H9 (cell line): ENCODE data around the gene GM2A. TPM values are rescaled to one million over a fixed set of nuclear protein-coding genes. Genes with fewer than 3 reads are reported as not detected.

Experiments used
- DNase-seq: peaks from one replicate; pipeline ENCODE4 v3.0.0-alpha.2; 2017
- H2AFZ ChIP-seq: one replicate; pipeline ENCODE4 v1.6.1; 2013; ENCODE audit warnings: mild to moderate bottlenecking, low read length, control low read depth, moderate library complexity
- H2AK5ac ChIP-seq: 2 replicates; pipeline ENCODE4 v1.6.1; 2013; ENCODE audit warnings: low read length, control low read depth, mixed read lengths; ENCODE audit not compliant: insufficient read length
- H2BK120ac ChIP-seq: one replicate; pipeline ENCODE4 v1.6.1; 2013; ENCODE audit warnings: low read depth, mild to moderate bottlenecking, low read length, control low read depth, inconsistent platforms; ENCODE audit not compliant: poor library complexity, severe bottlenecking
- H2BK12ac ChIP-seq: 2 replicates; pipeline ENCODE4 v1.6.1; 2013; ENCODE audit warnings: low read length, control low read depth, mixed read lengths, low read depth; ENCODE audit not compliant: insufficient read length
- H2BK15ac ChIP-seq: 2 replicates; pipeline ENCODE4 v1.6.1; 2013; ENCODE audit warnings: low read depth, low read length, control low read depth
- H2BK20ac ChIP-seq: one replicate; pipeline ENCODE4 v1.6.1; 2013; ENCODE audit warnings: low read depth, mild to moderate bottlenecking, low read length, control low read depth, inconsistent platforms; ENCODE audit not compliant: poor library complexity, severe bottlenecking
- H2BK5ac ChIP-seq: 2 replicates; pipeline ENCODE4 v1.6.1; 2013; ENCODE audit warnings: low read length, control low read depth, mixed read lengths; ENCODE audit not compliant: insufficient read length
- H3K14ac ChIP-seq: 2 replicates; pipeline ENCODE4 v1.6.1; 2013; ENCODE audit warnings: low read length, control low read depth; ENCODE audit not compliant: insufficient read depth
- H3K18ac ChIP-seq: 2 replicates; pipeline ENCODE4 v1.6.1; 2013; ENCODE audit warnings: low read depth, mild to moderate bottlenecking, mixed read lengths, low read length, control low read depth; ENCODE audit not compliant: insufficient read length
- H3K23ac ChIP-seq: 2 replicates; pipeline ENCODE4 v1.6.1; 2013; ENCODE audit warnings: low read length, control low read depth, mixed read lengths, low read depth; ENCODE audit not compliant: insufficient read length
- H3K23me2 ChIP-seq: 2 replicates; pipeline ENCODE4 v1.6.1; 2013; ENCODE audit warnings: low read depth, mild to moderate bottlenecking, mixed read lengths, low read length, control low read depth; ENCODE audit not compliant: insufficient read length, poor library complexity, severe bottlenecking
- H3K27ac ChIP-seq: 2 replicates; pipeline ENCODE4 v1.5.1; 2013; ENCODE audit warnings: low read length, control low read depth, mixed read lengths, low read depth; ENCODE audit not compliant: insufficient read length
- H3K27me3 ChIP-seq: 2 replicates; pipeline ENCODE4 v1.6.1; 2013; ENCODE audit warnings: low read length, control low read depth, inconsistent platforms; ENCODE audit not compliant: insufficient read depth
- H3K4ac ChIP-seq: 2 replicates; pipeline ENCODE4 v1.6.1; 2013; ENCODE audit warnings: low read depth, mild to moderate bottlenecking, control low read depth, inconsistent platforms, low read length, moderate library complexity
- H3K4me1 ChIP-seq: 2 replicates; pipeline ENCODE4 v1.6.1; 2013; ENCODE audit warnings: low read length, control low read depth, inconsistent platforms; ENCODE audit not compliant: insufficient read depth
- H3K4me2 ChIP-seq: 2 replicates; pipeline ENCODE4 v1.6.1; 2013; ENCODE audit warnings: low read length, control low read depth, mixed read lengths; ENCODE audit not compliant: insufficient read length, insufficient read depth
- H3K56ac ChIP-seq: 2 replicates; pipeline ENCODE4 v1.6.1; 2013; ENCODE audit warnings: low read depth, mild to moderate bottlenecking, mixed read lengths, low read length, control low read depth; ENCODE audit not compliant: insufficient read length
- H3K79me1 ChIP-seq: 2 replicates; pipeline ENCODE4 v1.6.1; 2013; ENCODE audit warnings: low read depth, mild to moderate bottlenecking, moderate library complexity, low read length, control low read depth, inconsistent platforms; ENCODE audit not compliant: insufficient read depth, poor library complexity, severe bottlenecking
- H3K79me2 ChIP-seq: 2 replicates; pipeline ENCODE4 v1.6.1; 2013; ENCODE audit warnings: low read length, control low read depth, inconsistent platforms; ENCODE audit not compliant: insufficient read depth
- H3K9ac ChIP-seq: 2 replicates; pipeline ENCODE4 v1.6.1; 2013; ENCODE audit warnings: low read length, control low read depth, mixed read lengths; ENCODE audit not compliant: insufficient read length; ENCODE audit errors: extremely low read depth
- H3K9me3 ChIP-seq: one replicate; pipeline ENCODE4 v1.6.1; 2013; ENCODE audit warnings: low read depth, low read length, inconsistent platforms; ENCODE audit not compliant: control insufficient read depth
- H3T11ph ChIP-seq: one replicate; pipeline ENCODE4 v1.6.1; 2013; ENCODE audit warnings: mild to moderate bottlenecking, low read length, control low read depth, inconsistent platforms
- H4K20me1 ChIP-seq: one replicate; pipeline ENCODE4 v1.6.1; 2013; ENCODE audit not compliant: control insufficient read depth, insufficient read length, insufficient read depth
- H4K5ac ChIP-seq: 2 replicates; pipeline ENCODE4 v1.6.1; 2013; ENCODE audit warnings: low read depth, mild to moderate bottlenecking, mixed read lengths, low read length, control low read depth; ENCODE audit not compliant: insufficient read length
- H4K8ac ChIP-seq: replicated peaks from 2 replicates; pipeline ENCODE4 v1.6.1; 2013; ENCODE audit warnings: low read length, control low read depth, mixed read lengths, low read depth; ENCODE audit not compliant: insufficient read length
- H4K91ac ChIP-seq: 2 replicates; pipeline ENCODE4 v1.6.1; 2013; ENCODE audit warnings: low read depth, mild to moderate bottlenecking, moderate library complexity, mixed read lengths, low read length, control low read depth; ENCODE audit not compliant: insufficient read length
- H3K27ac Mint-ChIP-seq, 3 experiments: 2 replicates in 2 of 3; 3 replicates in 1 of 3; pipeline ENCODE4 v1.8.0; 2020 to 2021; ENCODE audit warnings: mixed read lengths in 3 of 3, mild to moderate bottlenecking in 1 of 3, moderate library complexity in 1 of 3
- H3K27me3 Mint-ChIP-seq: 2 replicates; pipeline ENCODE4 v1.8.0; 2021; ENCODE audit warnings: low read depth, mild to moderate bottlenecking, moderate library complexity, mixed read lengths
- H3K36me3 Mint-ChIP-seq, 3 experiments: 2 replicates in 2 of 3; 3 replicates in 1 of 3; pipeline ENCODE4 v1.8.0; 2020 to 2021; ENCODE audit warnings: low read depth in 3 of 3, mixed read lengths in 3 of 3; ENCODE audit not compliant: insufficient read depth in 1 of 3
- H3K4me1 Mint-ChIP-seq, 2 experiments: 2 replicates each; pipeline ENCODE4 v1.8.0; 2020; ENCODE audit warnings: mixed read lengths in 2 of 2
- H3K4me3 Mint-ChIP-seq, 2 experiments: 2 replicates in 1 of 2; 3 replicates in 1 of 2; pipeline ENCODE4 v1.8.0; 2020 to 2021; ENCODE audit warnings: mild to moderate bottlenecking in 2 of 2, mixed read lengths in 2 of 2, moderate library complexity in 1 of 2
- H3K9me3 Mint-ChIP-seq, 2 experiments: 2 replicates in 1 of 2; 3 replicates in 1 of 2; pipeline ENCODE4 v1.8.0; 2020; ENCODE audit warnings: mild to moderate bottlenecking in 2 of 2, mixed read lengths in 2 of 2, moderate library complexity in 1 of 2
- WGBS: extraction: QIAGEN DNeasy Blood & Tissue Kit; methylation state at CpG from one replicate; pipeline ENCODE4 v1.1.7; 2013; ENCODE audit warnings: missing lambda C conversion rate, low lambda C conversion rate, mixed read lengths; ENCODE audit not compliant: insufficient read length; ENCODE audit errors: extremely low coverage; 5-methylcytosine and 5-hydroxymethylcytosine counted together
- total RNA-seq: library from RNA; stranded (reverse); gene quantifications from 2 replicates; pipeline ENCODE4 v1.2.1, GENCODE V29; 2021
- TF ChIP-seq, protein P1 (sequence below): fragments of 200-600 bp; sonication (generic); conservative IDR thresholded peaks from 3 replicates; pipeline ENCODE4 v1.8.0; 2021; ENCODE audit warnings: antibody characterized with exemption, mild to moderate bottlenecking

Gene GM2A
- total RNA-seq, 1 experiment from 2014 or later, result 27.8 TPM

DNA sequence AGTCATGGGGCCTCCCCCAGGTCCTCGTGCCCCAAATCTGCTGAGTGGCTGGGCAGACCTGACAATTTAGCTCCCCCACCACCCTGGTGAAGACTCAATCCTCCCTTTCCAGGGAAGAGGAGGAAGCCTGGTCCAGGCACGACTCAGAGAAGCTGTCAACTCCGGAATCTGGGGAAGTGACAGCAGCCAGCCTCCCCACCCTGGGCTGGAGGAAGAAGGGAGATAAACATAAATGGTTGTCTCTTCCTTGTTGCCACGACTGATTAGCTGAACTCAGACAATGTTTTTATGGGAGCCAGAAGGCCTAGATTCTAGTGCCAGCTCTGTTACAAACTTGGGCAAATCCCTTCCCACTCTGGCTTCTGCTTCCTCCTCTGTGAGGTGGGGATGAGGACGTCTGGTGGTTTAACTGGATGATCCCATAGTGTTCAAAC is 44.5 kb upstream of the GM2A start:
- Mint-ChIP-seq H3K4me1 (peaks cover 0 to under 1% of the 10 kb centered on the region in 2 experiments; a peak in 1 of 4 replicates), H3K4me3 (no peak overlapping the region), H3K27me3 (peaks cover 4% of the 10 kb centered on the region), H3K9me3 (no peaks in the 10 kb centered on the region), H3K27ac (no peak overlapping the region), H3K36me3 (no peaks in the 10 kb centered on the region; a peak in 1 of 7 replicates)
- no peak overlapping the region for H2BK20ac ChIP-seq
- H3K9me3 ChIP-seq, result no peaks in the 10 kb centered on the region
- no peak for DNase-seq
- H3K23ac ChIP-seq, result no peak overlapping the region
- peaks cover 1% of the 10 kb centered on the region for H3K4me1 ChIP-seq
- H3K27me3 ChIP-seq, result no peaks in the 10 kb centered on the region
- H2BK120ac ChIP-seq, result no peak overlapping the region
- no peak overlapping the region for H3T11ph ChIP-seq
- no peak overlapping the region for H2BK12ac ChIP-seq
- no peak overlapping the region for H3K9ac ChIP-seq
- H3K18ac ChIP-seq, result no peak overlapping the region
- no peak overlapping the region for H2AFZ ChIP-seq
- no peaks in the 10 kb centered on the region for H4K20me1 ChIP-seq
- no peak overlapping the region for H3K4me2 ChIP-seq
- H2BK15ac ChIP-seq, result no peak overlapping the region
- no peak overlapping the region for H4K91ac ChIP-seq
- H4K8ac ChIP-seq, result no peak overlapping the region
- H2BK5ac ChIP-seq, result no peak overlapping the region
- TF ChIP-seq, protein P1, sequence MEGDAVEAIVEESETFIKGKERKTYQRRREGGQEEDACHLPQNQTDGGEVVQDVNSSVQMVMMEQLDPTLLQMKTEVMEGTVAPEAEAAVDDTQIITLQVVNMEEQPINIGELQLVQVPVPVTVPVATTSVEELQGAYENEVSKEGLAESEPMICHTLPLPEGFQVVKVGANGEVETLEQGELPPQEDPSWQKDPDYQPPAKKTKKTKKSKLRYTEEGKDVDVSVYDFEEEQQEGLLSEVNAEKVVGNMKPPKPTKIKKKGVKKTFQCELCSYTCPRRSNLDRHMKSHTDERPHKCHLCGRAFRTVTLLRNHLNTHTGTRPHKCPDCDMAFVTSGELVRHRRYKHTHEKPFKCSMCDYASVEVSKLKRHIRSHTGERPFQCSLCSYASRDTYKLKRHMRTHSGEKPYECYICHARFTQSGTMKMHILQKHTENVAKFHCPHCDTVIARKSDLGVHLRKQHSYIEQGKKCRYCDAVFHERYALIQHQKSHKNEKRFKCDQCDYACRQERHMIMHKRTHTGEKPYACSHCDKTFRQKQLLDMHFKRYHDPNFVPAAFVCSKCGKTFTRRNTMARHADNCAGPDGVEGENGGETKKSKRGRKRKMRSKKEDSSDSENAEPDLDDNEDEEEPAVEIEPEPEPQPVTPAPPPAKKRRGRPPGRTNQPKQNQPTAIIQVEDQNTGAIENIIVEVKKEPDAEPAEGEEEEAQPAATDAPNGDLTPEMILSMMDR, result no peak
- H3K27ac ChIP-seq, result no peak overlapping the region
- H3K4ac ChIP-seq, result no peak overlapping the region
- no peak overlapping the region for H4K5ac ChIP-seq
- no CpG with 5 or more reads among the region's 5 CpGs for WGBS
- no peaks in the 10 kb centered on the region for H3K23me2 ChIP-seq
- H2AK5ac ChIP-seq, result no peak overlapping the region
- H3K79me1 ChIP-seq, result no peaks in the 10 kb centered on the region
- no peaks in the 10 kb centered on the region for H3K79me2 ChIP-seq
- H3K56ac ChIP-seq, result no peak overlapping the region
- no peak overlapping the region for H3K14ac ChIP-seq
